Sigmoid colon (tissue), 7 donors: ENCODE results near the gene FAM111A. TPM values are rescaled to one million over a fixed set of nuclear protein-coding genes. Genes with fewer than 3 reads are reported as not detected.

Experiments used
- DNase-seq: peaks from one replicate; pipeline ENCODE4 v3.0.0-alpha.2; 2019
- H3K27ac ChIP-seq, 4 donors: fragments of 200-600 bp; sonication (generic); one replicate each; pipeline ENCODE4 v1.5.1; 2016 to 2019; ENCODE audit warnings: mild to moderate bottlenecking in 1 of 4
- H3K27me3 ChIP-seq, 3 donors: fragments of 200-600 bp; sonication (generic); one replicate each; pipeline ENCODE4 v1.5.1; 2019; ENCODE audit warnings: mild to moderate bottlenecking in 1 of 3
- H3K36me3 ChIP-seq, 4 donors: fragments of 200-600 bp; sonication (generic); one replicate each; pipeline ENCODE4 v1.5.1; 2016 to 2019
- H3K4me1 ChIP-seq, 4 donors: fragments of 200-600 bp; sonication (generic); one replicate each; pipeline ENCODE4 v1.5.1; 2017 to 2019
- H3K4me3 ChIP-seq, 4 donors: fragments of 200-600 bp; sonication (generic); one replicate each; pipeline ENCODE4 v1.5.1; 2017 to 2019; ENCODE audit warnings: mild to moderate bottlenecking in 2 of 4, moderate library complexity in 1 of 4
- H3K9me3 ChIP-seq, 4 donors: fragments of 200-600 bp in 3 of 4; sonication (generic) in 3 of 4; one replicate each; pipeline versions ENCODE4 v1.5.1 to v1.6.1; 2013 to 2019
- CTCF ChIP-seq, 4 experiments: fragments of 450-650 bp in 3 of 4; fragments of 200-600 bp in 1 of 4; IDR thresholded peaks; one replicate each; pipeline ENCODE4 v1.5.1; 2016 to 2019; ENCODE audit warnings: antibody characterized with exemption in 4 of 4, mild to moderate bottlenecking in 3 of 4, moderate library complexity in 2 of 4
- EP300 ChIP-seq, 4 donors: sonication (generic); formaldehyde crosslinking; IDR thresholded peaks; one replicate each; pipeline ENCODE4 v1.6.1; 2017; ENCODE audit warnings: antibody characterized with exemption in 4 of 4
- POLR2A ChIP-seq, 2 donors: fragments of 450-650 bp; IDR thresholded peaks; one replicate each; pipeline ENCODE4 v1.6.1; 2016; ENCODE audit warnings: antibody characterized with exemption in 2 of 2, mild to moderate bottlenecking in 2 of 2, moderate library complexity in 2 of 2
- POLR2AphosphoS5 ChIP-seq, 4 donors: sonication (generic); formaldehyde crosslinking; IDR thresholded peaks; one replicate each; pipeline ENCODE4 v1.6.1; 2017; ENCODE audit warnings: antibody characterized with exemption in 4 of 4
- WGBS, 2 donors: extraction: QIAGEN DNeasy Blood & Tissue Kit; methylation state at CpG; one replicate each; pipeline ENCODE4 v1.1.7; 2013; 5-methylcytosine and 5-hydroxymethylcytosine counted together
- intact Hi-C: fragments of 100-400 bp; cut with DNase I; formaldehyde crosslinking; loops from one replicate; pipeline ENCODE4 v1.15.1; 2023
- polyA plus RNA-seq, 3 donors: library from polyadenylated mRNA; stranded (reverse); fragments of 200-250 nt; gene quantifications; one replicate each; pipeline ENCODE4 v1.2.3, GENCODE V29; 2013
- total RNA-seq, 4 donors: library from RNA; depleted of rRNA; stranded (reverse); fragments of >200 nt; gene quantifications; one replicate each; pipeline ENCODE4 v1.1.0, GENCODE V29; 2016
- donor health status: healthy with polysubstance abuse.
- donor health status: Bipolar disorder and iron deficiency.
- donor health status: healthy.

The FAM111A gene
- total and polyA plus RNA-seq, 7 donors: 6.6 to 33.4 (median 26.0) TPM

- WGBS, 2 donors: 87 to 97% methylated on average over 1 of the region's 1 CpG
- no peaks in the 10 kb centered on the region for H3K27me3 ChIP-seq
- no peak for TF ChIP-seq EP300 (IDR thresholded peaks at IDR 0.05)
- TF ChIP-seq CTCF (IDR thresholded peaks at IDR 0.05): no peak
- no peak for TF ChIP-seq POLR2A (IDR thresholded peaks at IDR 0.05)
- no peak for TF ChIP-seq POLR2AphosphoS5 (IDR thresholded peaks at IDR 0.05)
- intact Hi-C loops: loop anchor here (5.0 to 10.0 kb wide), 3 partner anchors 411 to 567 kb away; partner anchors contain the start of genes LPXN, PATL1 and ZFP91
- peaks cover 0 to 30% (median 22%) of the 10 kb centered on the region in 4 donors for H3K4me1 ChIP-seq
- no peak for DNase-seq
- H3K9me3 ChIP-seq: no peaks in the 10 kb centered on the region
- peaks cover 0 to 5% (median 0%) of the 10 kb centered on the region in 4 donors for H3K36me3 ChIP-seq
- H3K27ac ChIP-seq: peak overlapping the region; percentile 86 to 95 (median 89)
- peak overlapping the region; percentile 20 to 79 (median 52) for H3K4me3 ChIP-seq
Measured at GRCh38 chr11:59144096-59144495, 1.4 kb downstream of the FAM111A start.

GRCh38 chr11:59144579-59145345, 2.1 kb downstream of the FAM111A start:
- no peak for TF ChIP-seq EP300 (IDR thresholded peaks at IDR 0.05)
- peak; percentile 19 to 66 (median 54) for TF ChIP-seq POLR2AphosphoS5 (IDR thresholded peaks at IDR 0.05)
- no peak for TF ChIP-seq POLR2A (IDR thresholded peaks at IDR 0.05)
- H3K4me1 ChIP-seq: peaks cover 0 to 30% (median 22%) of the 10 kb centered on the region in 4 donors
- 2 to 5% methylated on average over 39 of the region's 39 CpGs for WGBS, 2 donors
- H3K36me3 ChIP-seq: peaks cover 0 to 7% (median 2%) of the 10 kb centered on the region in 4 donors
- no peaks in the 10 kb centered on the region for H3K27me3 ChIP-seq
- peak overlapping the region; percentile 20 to 79 (median 52) for H3K4me3 ChIP-seq
- H3K9me3 ChIP-seq: no peaks in the 10 kb centered on the region
- intact Hi-C loops: loop anchor here (5.0 to 10.0 kb wide), 3 partner anchors 410 to 567 kb away; partner anchors contain the start of genes LPXN, PATL1 and ZFP91
- DNase-seq: peak; percentile 92
- H3K27ac ChIP-seq: peak overlapping the region; percentile 86 to 95 (median 89)

GRCh38 chr11:59145534-59145933, 2.9 kb downstream of the FAM111A start:
- peak in 2 of 4 donors; percentile 11 to 22 for TF ChIP-seq POLR2AphosphoS5 (IDR thresholded peaks at IDR 0.05)
- TF ChIP-seq CTCF (IDR thresholded peaks at IDR 0.05): no peak
- no peaks in the 10 kb centered on the region for H3K27me3 ChIP-seq
- no peaks in the 10 kb centered on the region for H3K9me3 ChIP-seq
- H3K36me3 ChIP-seq: peaks cover 0 to 7% (median 2%) of the 10 kb centered on the region in 4 donors
- H3K4me1 ChIP-seq: peaks cover 0 to 30% (median 22%) of the 10 kb centered on the region in 4 donors
- WGBS, 2 donors: 66 to 75% methylated on average over 4 of the region's 4 CpGs
- intact Hi-C loops: loop anchor here (10.0 kb wide), 2 partner anchors 409 to 519 kb away; partner anchors contain the start of gene PATL1
- H3K27ac ChIP-seq: peak overlapping the region in 3 of 4 donors; percentile 87 to 95 (median 91)
- DNase-seq: no peak
- H3K4me3 ChIP-seq: peak overlapping the region in 2 of 4 donors; percentile 58 to 79

GRCh38 chr11:59151761-59152160, 9.1 kb downstream of the FAM111A start:
- 93 to 94% methylated on average over 1 of the region's 1 CpG for WGBS, 2 donors

GRCh38 chr11:59152312-59152951, 9.8 kb downstream of the FAM111A start:
- no peak overlapping the region for H3K4me3 ChIP-seq
- no peak overlapping the region for H3K27ac ChIP-seq
- no peak for TF ChIP-seq POLR2AphosphoS5 (IDR thresholded peaks at IDR 0.05)
- no peak for TF ChIP-seq POLR2A (IDR thresholded peaks at IDR 0.05)
- no peak for TF ChIP-seq CTCF (IDR thresholded peaks at IDR 0.05)
- no peak for TF ChIP-seq EP300 (IDR thresholded peaks at IDR 0.05)
- intact Hi-C loops: no loop called here
- H3K4me1 ChIP-seq: no peaks in the 10 kb centered on the region
- 75 to 89% methylated on average over 8 of the region's 8 CpGs for WGBS, 2 donors
- H3K27me3 ChIP-seq: no peaks in the 10 kb centered on the region
- peaks cover 0 to 11% (median 5%) of the 10 kb centered on the region in 4 donors for H3K36me3 ChIP-seq
- no peak for DNase-seq
- H3K9me3 ChIP-seq: no peaks in the 10 kb centered on the region

More at GRCh38 chr11:59151761-59152160, 9.1 kb downstream of the FAM111A start:
- TF ChIP-seq POLR2A (IDR thresholded peaks at IDR 0.05) (no peak), EP300 (IDR thresholded peaks at IDR 0.05) (no peak), POLR2AphosphoS5 (IDR thresholded peaks at IDR 0.05) (no peak)
- H3K4me3 ChIP-seq: no peak overlapping the region
- H3K4me1 ChIP-seq: no peaks in the 10 kb centered on the region
- no peaks in the 10 kb centered on the region for H3K27me3 ChIP-seq
- no peak overlapping the region for H3K27ac ChIP-seq
- DNase-seq: no peak
- no peaks in the 10 kb centered on the region for H3K9me3 ChIP-seq
- intact Hi-C loops: no loop called here
- peaks cover 0 to 11% (median 5%) of the 10 kb centered on the region in 4 donors for H3K36me3 ChIP-seq
